H1 (cell line): ENCODE measurements around the gene LRRC3C.

Experiments
- JUND ChIP-seq: IDR thresholded peaks from 2 replicates; pipeline ENCODE4 v1.6.1; 2011; ENCODE audit warnings: mild to moderate bottlenecking, improper control_type of control experiment, low read length
- SRF ChIP-seq: IDR thresholded peaks from 2 replicates; pipeline ENCODE4 v1.6.1; 2011; ENCODE audit warnings: mild to moderate bottlenecking, low read depth, low read length, moderate library complexity
- SUZ12 ChIP-seq: fragments of 200-600 bp; sonication (generic); IDR thresholded peaks from 2 replicates; pipeline ENCODE4 v1.6.1; 2012; ENCODE audit warnings: mild to moderate bottlenecking, inconsistent platforms, low read length, moderate library complexity, mixed read lengths
- YY1 ChIP-seq: IDR thresholded peaks from 2 replicates; pipeline ENCODE4 v1.6.1; 2011; ENCODE audit warnings: low read depth, mild to moderate bottlenecking, low read length
- TF ChIP-seq, protein P1 (sequence below): IDR thresholded peaks from 2 replicates; pipeline ENCODE4 v1.6.1; 2012; ENCODE audit warnings: inconsistent platforms

DNA sequence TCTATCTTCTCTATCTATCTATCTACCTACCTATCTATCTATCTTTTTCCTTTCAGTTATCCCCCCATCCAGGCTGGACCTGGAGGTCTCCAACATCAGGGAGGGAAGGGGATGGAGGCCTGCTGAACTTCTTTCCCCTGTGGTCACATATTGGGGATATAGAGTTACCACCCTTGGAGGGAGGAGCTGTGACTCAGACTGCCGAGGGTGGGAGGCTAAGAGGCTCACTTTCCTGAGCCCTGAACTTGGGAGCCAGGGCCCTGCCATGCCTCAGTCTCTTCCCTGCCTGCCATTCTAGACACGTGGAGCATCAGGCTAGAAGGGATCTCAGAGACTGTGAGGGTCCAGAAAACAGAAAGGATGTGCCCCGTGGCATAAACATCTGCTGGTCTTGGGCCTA is 8.4 kb downstream of the LRRC3C start:
- TF ChIP-seq JUND (no peak), SRF (no peak), SUZ12 (no peak), YY1 (no peak)
- TF ChIP-seq, protein P1, sequence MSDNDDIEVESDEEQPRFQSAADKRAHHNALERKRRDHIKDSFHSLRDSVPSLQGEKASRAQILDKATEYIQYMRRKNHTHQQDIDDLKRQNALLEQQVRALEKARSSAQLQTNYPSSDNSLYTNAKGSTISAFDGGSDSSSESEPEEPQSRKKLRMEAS = no peak
